SH-SY5Y (cell line): ENCODE measurements around the gene ACOT13.

Experiments
- GATA2 ChIP-seq: IDR thresholded peaks from 2 replicates; pipeline ENCODE4 v1.6.1; 2011; ENCODE audit warnings: mild to moderate bottlenecking, low read depth, low read length
- GATA3 ChIP-seq: IDR thresholded peaks from 2 replicates; pipeline ENCODE4 v1.6.1; 2011; ENCODE audit warnings: low read depth, mild to moderate bottlenecking, low read length, moderate library complexity

- TF ChIP-seq GATA2 (no peak), GATA3 (no peak)
These were observed 4.6 kb upstream of the ACOT13 start for GRCh38 chr6:24662236-24662635.
